HG03060 (cell line): ENCODE measurements around the gene SYNGR1.
"Not testable (repeated sequence)": the region's sequence is repeated elsewhere in the genome, so short reads cannot be mapped to it uniquely, and the experiment has no call there.

Source experiments
- ATAC-seq: cut with Tn5 transposase; IDR thresholded peaks from one replicate; pipeline ENCODE4 v1.9.1; 2021; ENCODE audit warnings: low read depth, moderate number of reproducible peaks; ENCODE audit not compliant: unreplicated experiment

The SYNGR1 gene

GRCh38 chr22:39349506-39349966 is 255 bp upstream of the SYNGR1 start:
- no peak for ATAC-seq

- no peak for ATAC-seq
These were observed 1.2 kb downstream of the SYNGR1 start for GRCh38 chr22:39350757-39351688.

- ATAC-seq = no peak
These were observed 2.0 kb downstream of the SYNGR1 start for GRCh38 chr22:39351689-39352214.

- no peak for ATAC-seq
These were observed 2.6 kb downstream of the SYNGR1 start for GRCh38 chr22:39352306-39352891.

- ATAC-seq = no peak
These were observed 3.6 kb downstream of the SYNGR1 start for GRCh38 chr22:39353346-39353745.

- ATAC-seq = no peak
These were observed 5.3 kb downstream of the SYNGR1 start for GRCh38 chr22:39355080-39355479.

GRCh38 chr22:39355805-39356204 is 6.0 kb downstream of the SYNGR1 start:
- ATAC-seq = not testable (repeated sequence)

GRCh38 chr22:39356464-39356863 is 6.7 kb downstream of the SYNGR1 start:
- ATAC-seq = no peak

- ATAC-seq = not testable (repeated sequence)
These were observed 7.6 kb downstream of the SYNGR1 start for GRCh38 chr22:39357110-39358108.

GRCh38 chr22:39358197-39358596 is 8.4 kb downstream of the SYNGR1 start:
- not testable (repeated sequence) for ATAC-seq

GRCh38 chr22:39359659-39360195 is 9.9 kb downstream of the SYNGR1 start:
- no peak for ATAC-seq

GRCh38 chr22:39360242-39360641 is 10.5 kb downstream of the SYNGR1 start:
- ATAC-seq = no peak

- no peak for ATAC-seq
These were observed 11.1 kb downstream of the SYNGR1 start for GRCh38 chr22:39360674-39361413.

GRCh38 chr22:39361496-39361895 is 11.7 kb downstream of the SYNGR1 start:
- no peak for ATAC-seq

- ATAC-seq = no peak
These were observed 12.5 kb downstream of the SYNGR1 start for GRCh38 chr22:39362271-39362670.

- ATAC-seq = no peak
These were observed 13.1 kb downstream of the SYNGR1 start for GRCh38 chr22:39362932-39363331.

GRCh38 chr22:39363751-39364515 is 14.1 kb downstream of the SYNGR1 start:
- ATAC-seq = no peak

GRCh38 chr22:39364714-39365491 is 15.1 kb downstream of the SYNGR1 start:
- no peak for ATAC-seq
